Endothelial cell of umbilical vein (primary cell): Measurements from ENCODE around the gene NEUROG1.

Source experiments
- EZH2 ChIP-seq: IDR thresholded peaks from 2 replicates; pipeline ENCODE4 v1.6.1; 2012; ENCODE audit warnings: borderline replicate concordance, low read depth, mild to moderate bottlenecking, moderate library complexity, low read length, inconsistent platforms; ENCODE audit not compliant: severe bottlenecking
- GATA2 ChIP-seq: IDR thresholded peaks from 2 replicates; pipeline ENCODE4 v1.7.0; 2011; ENCODE audit warnings: low read depth, mild to moderate bottlenecking, moderate library complexity, mixed read lengths, low read length; ENCODE audit not compliant: insufficient read length, insufficient read depth
- JUN ChIP-seq: IDR thresholded peaks from 2 replicates; pipeline ENCODE4 v1.6.1; 2011; ENCODE audit warnings: borderline replicate concordance, low read depth; ENCODE audit not compliant: insufficient read length, insufficient read depth
- MAX ChIP-seq: IDR thresholded peaks from 2 replicates; pipeline ENCODE4 v1.6.1; 2011; ENCODE audit not compliant: insufficient read depth, insufficient read length
- POLR2A ChIP-seq: IDR thresholded peaks from 2 replicates; pipeline ENCODE4 v1.6.1; 2012; ENCODE audit warnings: low read depth, mild to moderate bottlenecking, control low read depth, low read length
- POLR2AphosphoS5 ChIP-seq: IDR thresholded peaks from 2 replicates; pipeline ENCODE4 v1.6.1; 2012; ENCODE audit warnings: low read depth, mild to moderate bottlenecking, control low read depth, low read length, moderate library complexity; ENCODE audit not compliant: insufficient read depth
- TF ChIP-seq, protein P1 (sequence below), 2 donors: IDR thresholded peaks; 1 replicate in 1 of 2; 2 replicates in 1 of 2; pipeline ENCODE4 v1.5.1; 2011; ENCODE audit warnings: low read length in 2 of 2, mild to moderate bottlenecking in 2 of 2, moderate library complexity in 2 of 2, control low read depth in 1 of 2, inconsistent platforms in 1 of 2, low read depth in 1 of 2; ENCODE audit not compliant: insufficient read depth in 1 of 2; ENCODE audit errors: extremely low read depth in 1 of 2

- TF ChIP-seq, protein P1, sequence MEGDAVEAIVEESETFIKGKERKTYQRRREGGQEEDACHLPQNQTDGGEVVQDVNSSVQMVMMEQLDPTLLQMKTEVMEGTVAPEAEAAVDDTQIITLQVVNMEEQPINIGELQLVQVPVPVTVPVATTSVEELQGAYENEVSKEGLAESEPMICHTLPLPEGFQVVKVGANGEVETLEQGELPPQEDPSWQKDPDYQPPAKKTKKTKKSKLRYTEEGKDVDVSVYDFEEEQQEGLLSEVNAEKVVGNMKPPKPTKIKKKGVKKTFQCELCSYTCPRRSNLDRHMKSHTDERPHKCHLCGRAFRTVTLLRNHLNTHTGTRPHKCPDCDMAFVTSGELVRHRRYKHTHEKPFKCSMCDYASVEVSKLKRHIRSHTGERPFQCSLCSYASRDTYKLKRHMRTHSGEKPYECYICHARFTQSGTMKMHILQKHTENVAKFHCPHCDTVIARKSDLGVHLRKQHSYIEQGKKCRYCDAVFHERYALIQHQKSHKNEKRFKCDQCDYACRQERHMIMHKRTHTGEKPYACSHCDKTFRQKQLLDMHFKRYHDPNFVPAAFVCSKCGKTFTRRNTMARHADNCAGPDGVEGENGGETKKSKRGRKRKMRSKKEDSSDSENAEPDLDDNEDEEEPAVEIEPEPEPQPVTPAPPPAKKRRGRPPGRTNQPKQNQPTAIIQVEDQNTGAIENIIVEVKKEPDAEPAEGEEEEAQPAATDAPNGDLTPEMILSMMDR (IDR thresholded peaks at IDR 0.05; ENCODE audit: extremely low read depth in 1 of 2, insufficient read depth in 1 of 2, low read depth in 1 of 2, low read length in 2 of 2) = no peak
- TF ChIP-seq POLR2A (no peak), MAX (no peak), EZH2 (peak; percentile 52), POLR2AphosphoS5 (no peak), JUN (no peak), GATA2 (no peak)
These were observed 43.0 kb upstream of the NEUROG1 start, which contains the start of gene CXCL14 for GRCh38 chr5:135578685-135579341.
